Activated naive CD4-positive, alpha-beta T cell treated with anti-CD3 and anti-CD28 coated beads for 36 hours (primary cell): ENCODE measurements around the gene P2RX6. TPM values are rescaled to one million over a fixed set of nuclear protein-coding genes. Genes with fewer than 3 reads are reported as not detected.
"Not testable (repeated sequence)": the region's sequence is repeated elsewhere in the genome, so short reads cannot be mapped to it uniquely, and the experiment has no call there.

Source experiments
- CTCF ChIA-PET: fragments of 350-600 bp; sonication (Branson Sonifier 250); formaldehyde crosslinking; loops from one replicate; lab custom pipeline; 2021; ENCODE audit warnings: antibody characterized with exemption; lab: Charles Lee
- DNase-seq: peaks from one replicate; pipeline ENCODE4 v3.0.0-alpha.2; 2020
- H3K27ac Mint-ChIP-seq: one replicate; pipeline ENCODE4 v1.8.0; 2021; ENCODE audit warnings: mild to moderate bottlenecking, mixed read lengths
- H3K27me3 Mint-ChIP-seq: one replicate; pipeline ENCODE4 v1.8.0; 2021; ENCODE audit warnings: low read depth, mixed read lengths
- H3K36me3 Mint-ChIP-seq: one replicate; pipeline ENCODE4 v1.8.0; 2021; ENCODE audit warnings: low read depth, mixed read lengths
- H3K4me1 Mint-ChIP-seq: one replicate; pipeline ENCODE4 v1.8.0; 2021; ENCODE audit warnings: low read depth, mixed read lengths
- H3K4me3 Mint-ChIP-seq: one replicate; pipeline ENCODE4 v1.8.0; 2021; ENCODE audit warnings: mild to moderate bottlenecking, moderate library complexity, mixed read lengths
- H3K9me3 Mint-ChIP-seq: one replicate; pipeline ENCODE4 v1.8.0; 2021; ENCODE audit warnings: mixed read lengths
- intact Hi-C: fragments of 100-400 bp; cut with micrococcal nuclease; formaldehyde crosslinking; loops from one replicate; pipeline ENCODE4 v1.15.1; 2023
- total RNA-seq, 2 experiments: library from RNA; stranded (reverse); gene quantifications; one replicate each; pipeline ENCODE4 v1.2.3, GENCODE V29; 2021

P2RX6 gene
- total RNA-seq, 2 experiments from 2014 or later = 0.12 TPM; not detected in 1

GRCh38 chr22:21051145-21051830, 36.3 kb downstream of the P2RX6 start:
- Mint-ChIP-seq H3K9me3 (no peaks in the 10 kb centered on the region), H3K4me1 (peaks cover 9% of the 10 kb centered on the region), H3K36me3 (no peaks in the 10 kb centered on the region), H3K4me3 (no peak overlapping the region), H3K27me3 (no peaks in the 10 kb centered on the region), H3K27ac (no peak overlapping the region)
- no peak for DNase-seq
- CTCF ChIA-PET = no interaction called here
- intact Hi-C loops = no loop called here

- Mint-ChIP-seq H3K27me3 (peaks cover 3% of the 10 kb centered on the region), H3K9me3 (no peaks in the 10 kb centered on the region), H3K4me1 (peaks cover 15% of the 10 kb centered on the region), H3K27ac (no peak overlapping the region), H3K36me3 (no peaks in the 10 kb centered on the region), H3K4me3 (no peak overlapping the region)
- CTCF ChIA-PET = no interaction called here
- intact Hi-C loops = no loop called here
- DNase-seq = no peak
These were observed 37.0 kb downstream of the P2RX6 start for GRCh38 chr22:21051831-21052400.

DNA sequence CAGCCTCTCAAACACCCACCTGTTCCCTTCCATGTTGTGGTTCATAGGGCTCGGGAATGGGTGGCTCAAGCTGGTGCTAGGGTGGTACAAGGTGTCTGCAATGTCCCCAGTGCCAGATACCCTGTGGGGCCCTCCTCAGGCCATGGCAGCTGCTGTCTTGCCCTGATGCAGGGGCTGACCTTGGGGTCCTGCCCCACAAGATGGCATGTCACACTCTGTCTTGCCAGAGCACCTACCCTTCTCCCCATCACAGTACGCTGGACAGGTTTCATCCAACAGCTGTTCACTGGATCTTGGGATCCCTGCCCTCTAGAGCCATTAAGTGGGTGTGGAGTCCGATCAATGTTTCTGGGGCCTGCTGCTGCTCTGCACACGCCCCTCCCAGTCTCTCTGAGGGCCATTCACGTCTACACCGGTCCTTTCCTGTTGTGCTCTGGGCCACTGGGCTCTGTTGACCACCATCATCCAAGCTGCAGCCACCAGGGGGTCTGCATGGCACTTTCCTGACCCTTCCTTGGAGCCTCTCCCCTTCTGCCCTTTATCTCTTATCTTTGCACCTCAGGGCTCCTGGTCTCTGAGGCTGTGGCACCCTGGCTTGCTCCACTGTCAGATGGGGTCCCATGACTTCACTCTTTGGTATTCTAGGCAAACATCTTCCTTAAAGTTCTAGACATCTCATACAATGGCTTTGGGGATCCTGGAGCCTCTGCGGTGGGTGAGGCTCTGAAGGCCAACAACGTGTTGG, 37.9 kb downstream of the P2RX6 start:
- intact Hi-C loops = no loop called here
- DNase-seq = no peak
- Mint-ChIP-seq H3K9me3 (no peaks in the 10 kb centered on the region), H3K27me3 (peaks cover 3% of the 10 kb centered on the region), H3K27ac (no peak overlapping the region), H3K36me3 (no peaks in the 10 kb centered on the region), H3K4me3 (no peak overlapping the region), H3K4me1 (peaks cover 15% of the 10 kb centered on the region)
- CTCF ChIA-PET = no interaction called here

DNA sequence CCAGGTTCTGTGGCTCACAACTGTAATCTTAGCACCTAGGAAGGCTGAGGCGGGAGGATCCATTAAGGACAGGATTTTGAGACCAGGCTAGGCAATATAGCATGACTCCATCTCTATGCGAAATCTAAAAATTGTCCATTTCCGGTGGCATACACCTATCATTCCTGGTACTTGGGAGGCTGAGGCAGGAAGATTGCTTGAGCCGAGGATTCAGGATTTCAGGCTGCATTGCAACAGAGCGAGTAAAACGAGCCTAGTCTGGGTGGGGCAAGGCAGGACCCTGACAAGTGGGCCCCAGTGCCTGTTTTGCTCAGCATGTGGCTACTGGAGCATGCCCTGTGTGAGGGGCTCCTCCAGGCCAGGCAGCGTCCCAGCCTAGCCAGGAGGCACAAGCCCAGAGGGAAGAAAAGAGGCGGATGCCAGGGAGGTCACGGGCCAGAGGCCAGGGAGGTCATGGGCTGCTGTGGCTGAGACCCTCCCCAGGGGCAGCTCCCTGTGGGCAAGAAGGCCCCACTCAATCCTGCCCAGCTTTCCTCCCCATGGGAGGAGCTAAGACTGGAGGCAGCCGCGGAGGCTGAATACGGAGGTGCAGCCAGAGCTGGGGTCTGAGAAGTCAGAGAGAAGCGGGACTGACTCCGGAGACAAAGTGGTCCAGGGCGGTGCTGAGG, 39.2 kb downstream of the P2RX6 start:
- Mint-ChIP-seq H3K4me3 (no peak overlapping the region), H3K27me3 (peaks cover 3% of the 10 kb centered on the region), H3K4me1 (peaks cover 15% of the 10 kb centered on the region), H3K27ac (no peak overlapping the region), H3K9me3 (no peaks in the 10 kb centered on the region), H3K36me3 (no peaks in the 10 kb centered on the region)
- CTCF ChIA-PET = interaction anchor here (0.6 kb wide), 1 partner anchor 43 kb away, joined by 4 read pairs; no protein-coding TSS in a partner anchor
- intact Hi-C loops = no loop called here
- no peak for DNase-seq

DNA sequence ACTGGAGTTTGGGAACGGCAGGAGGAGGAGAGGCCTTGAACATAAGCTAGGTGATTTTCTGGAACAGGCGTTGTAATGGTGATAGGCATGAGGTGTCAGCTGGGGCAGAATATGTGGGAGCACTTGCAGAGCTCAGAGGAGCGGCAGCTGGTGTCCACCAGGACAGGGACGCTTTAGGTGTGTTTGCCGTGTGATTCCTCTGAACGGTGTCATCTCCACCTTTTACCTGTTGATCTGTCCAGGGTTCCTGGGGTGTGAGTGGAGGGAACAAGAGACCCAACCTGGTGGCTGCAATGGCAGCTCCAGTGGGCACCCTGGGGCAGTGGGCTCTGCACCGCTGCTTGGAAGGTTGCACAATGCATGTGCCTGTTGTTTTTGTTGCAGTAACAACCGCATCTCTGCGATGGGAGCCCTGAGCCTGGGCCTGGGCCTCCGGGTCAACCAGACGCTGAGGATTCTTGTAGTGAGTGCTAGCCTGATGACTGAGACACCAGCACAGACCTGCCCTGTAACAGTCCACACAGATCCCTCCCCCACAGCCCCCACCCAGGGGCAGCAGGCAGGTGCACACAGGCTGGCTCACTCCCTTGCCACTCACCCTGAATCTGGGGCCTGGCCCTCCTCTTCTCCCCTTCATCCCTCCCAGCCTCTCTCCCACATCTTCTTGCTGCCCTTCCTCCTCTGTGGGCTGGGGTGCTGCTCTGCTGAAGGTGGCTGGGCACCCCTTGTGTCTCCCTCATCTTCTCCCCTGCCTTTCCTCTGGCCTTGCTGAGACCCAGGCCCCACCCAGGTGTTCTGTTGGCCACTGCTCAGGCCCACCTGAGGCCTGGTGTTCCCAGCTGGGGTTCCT, 40.0 kb downstream of the P2RX6 start:
- no peak overlapping the region for H3K27ac Mint-ChIP-seq

DNA sequence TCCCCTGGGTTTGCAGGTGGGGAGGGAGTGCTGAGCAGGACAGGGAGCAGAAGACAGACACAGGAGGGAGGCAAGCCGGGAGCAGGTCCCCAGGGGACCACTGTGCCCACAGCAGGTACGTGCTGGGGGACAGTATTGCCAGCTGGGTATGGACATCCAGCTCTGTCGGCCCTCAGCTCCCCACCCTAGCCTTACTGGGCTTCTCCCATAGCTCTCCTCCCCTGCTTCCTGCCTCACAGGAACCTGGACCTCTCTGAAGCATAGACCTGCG, 40.5 kb downstream of the P2RX6 start:
- H3K4me1 Mint-ChIP-seq = peaks cover 15% of the 10 kb centered on the region
- H3K27me3 Mint-ChIP-seq = peaks cover 3% of the 10 kb centered on the region
- intact Hi-C loops = no loop called here
- CTCF ChIA-PET = interaction anchor here (1.1 to 1.3 kb wide), 2 partner anchors 16 to 25 kb away, joined by 3 read pairs; no protein-coding TSS in a partner anchor
- no peak overlapping the region for H3K27ac Mint-ChIP-seq
- no peaks in the 10 kb centered on the region for H3K36me3 Mint-ChIP-seq
- DNase-seq = no peak
- no peaks in the 10 kb centered on the region for H3K9me3 Mint-ChIP-seq
- no peak overlapping the region for H3K4me3 Mint-ChIP-seq

More for the DNA sequence above, 40.0 kb downstream of the P2RX6 start:
- peaks cover 15% of the 10 kb centered on the region for H3K4me1 Mint-ChIP-seq
- intact Hi-C loops = no loop called here
- DNase-seq = no peak
- no peak overlapping the region for H3K4me3 Mint-ChIP-seq
- CTCF ChIA-PET = interaction anchor here (0.6 to 1.3 kb wide), 2 partner anchors 26 to 43 kb away, joined by 3 to 4 read pairs; no protein-coding TSS in a partner anchor
- no peaks in the 10 kb centered on the region for H3K36me3 Mint-ChIP-seq
- H3K9me3 Mint-ChIP-seq = no peaks in the 10 kb centered on the region
- H3K27me3 Mint-ChIP-seq = peaks cover 3% of the 10 kb centered on the region

DNA sequence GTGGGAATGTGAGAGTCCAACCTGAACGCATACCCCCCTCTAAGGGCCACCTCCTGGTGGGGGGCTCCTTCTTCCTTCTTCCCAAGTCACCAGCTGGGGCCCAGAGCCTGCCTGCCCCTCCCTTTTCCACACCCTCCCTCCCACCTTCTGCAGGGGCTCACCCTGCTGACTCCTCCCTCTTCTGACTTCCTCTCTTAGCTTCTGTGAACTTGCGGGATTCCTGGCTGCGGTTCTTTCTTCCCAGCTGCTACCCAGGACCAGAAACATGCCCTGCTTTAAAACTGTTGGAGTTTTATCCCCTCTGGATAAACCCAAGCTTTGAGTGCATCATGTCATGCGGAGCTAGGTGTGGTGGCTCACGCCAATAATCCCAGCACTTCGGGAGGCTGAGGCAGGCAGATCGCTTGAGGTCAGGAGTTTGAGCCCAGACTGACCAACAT, 40.9 kb downstream of the P2RX6 start:
- peaks cover 15% of the 10 kb centered on the region for H3K4me1 Mint-ChIP-seq
- intact Hi-C loops = no loop called here
- peak overlapping the region; percentile 47 for H3K4me3 Mint-ChIP-seq
- CTCF ChIA-PET = interaction anchor here (1.1 to 1.4 kb wide), 3 partner anchors 16 to 35 kb away, joined by 3 to 5 read pairs (median 3); no protein-coding TSS in a partner anchor
- no peak for DNase-seq
- no peaks in the 10 kb centered on the region for H3K9me3 Mint-ChIP-seq
- peaks cover 3% of the 10 kb centered on the region for H3K27me3 Mint-ChIP-seq
- H3K27ac Mint-ChIP-seq = no peak overlapping the region
- no peaks in the 10 kb centered on the region for H3K36me3 Mint-ChIP-seq

DNA sequence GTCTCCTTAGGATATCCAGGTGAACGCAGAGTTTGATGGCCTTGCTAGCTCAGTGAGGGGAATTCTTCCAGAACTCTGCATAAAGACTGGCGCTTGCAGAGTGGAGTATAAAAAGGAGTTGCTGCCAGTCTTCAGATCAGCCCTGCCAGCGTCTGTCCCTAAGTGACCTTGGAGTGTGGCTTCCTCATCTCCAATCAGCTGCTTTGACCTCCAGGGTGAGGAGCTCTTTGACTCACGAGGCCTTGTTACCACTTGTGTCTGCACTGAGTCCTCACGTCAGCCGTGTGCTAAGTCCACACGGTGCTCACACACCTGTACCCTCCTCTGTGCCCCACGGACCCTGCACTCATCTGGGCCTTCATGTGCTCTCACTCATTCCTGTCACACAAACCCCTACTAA, 45.4 kb downstream of the P2RX6 start:
- H3K4me3 Mint-ChIP-seq, CTCF ChIA-PET, DNase-seq, H3K36me3 Mint-ChIP-seq, H3K27me3 Mint-ChIP-seq, H3K9me3 Mint-ChIP-seq, intact Hi-C loops, H3K27ac Mint-ChIP-seq: not testable (repeated sequence)
- peaks cover 14% of the 10 kb centered on the region for H3K4me1 Mint-ChIP-seq

DNA sequence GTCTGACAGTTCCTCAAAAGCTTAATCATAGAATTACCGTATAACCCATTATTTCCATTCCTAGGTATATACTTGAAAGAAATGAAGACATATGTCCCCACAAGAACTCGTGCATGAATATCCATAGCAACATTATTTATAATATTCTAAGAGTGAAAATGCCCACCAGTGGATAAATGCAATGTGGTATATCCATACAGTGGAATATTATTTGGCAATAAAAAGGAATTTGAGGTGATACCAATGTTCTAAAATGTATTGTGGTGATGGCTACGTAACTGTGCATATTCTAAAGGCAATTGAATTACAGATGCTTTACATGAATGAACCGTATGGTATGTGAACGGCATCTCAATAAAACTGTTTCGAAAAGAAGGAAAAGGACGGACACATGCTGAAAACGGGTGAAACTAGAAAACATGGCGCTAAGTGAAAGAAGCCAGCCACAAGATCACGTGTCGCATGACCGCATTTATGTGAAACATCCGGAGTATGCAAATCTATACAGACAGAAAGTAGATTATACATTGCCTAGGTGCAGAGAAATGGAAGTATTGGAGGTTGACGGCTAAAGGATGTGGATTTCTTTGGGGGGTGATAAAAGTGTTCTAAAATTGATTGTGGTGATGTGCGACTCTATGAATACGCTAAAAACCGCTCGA, 46.8 kb downstream of the P2RX6 start:
- CTCF ChIA-PET = not testable (repeated sequence)

GRCh38 chr22:21064425-21064824, 49.5 kb downstream of the P2RX6 start:
- intact Hi-C loops, H3K4me1 Mint-ChIP-seq, H3K4me3 Mint-ChIP-seq, H3K27me3 Mint-ChIP-seq, DNase-seq, H3K27ac Mint-ChIP-seq, H3K9me3 Mint-ChIP-seq, H3K36me3 Mint-ChIP-seq, CTCF ChIA-PET: not testable (repeated sequence)

More for the DNA sequence above, 46.8 kb downstream of the P2RX6 start:
- DNase-seq, H3K36me3 Mint-ChIP-seq, intact Hi-C loops, H3K27ac Mint-ChIP-seq, H3K4me1 Mint-ChIP-seq, H3K27me3 Mint-ChIP-seq, H3K4me3 Mint-ChIP-seq, H3K9me3 Mint-ChIP-seq: not testable (repeated sequence)
